ENCODE data around the gene GARIN5B. TPM values are rescaled to one million over a fixed set of nuclear protein-coding genes. Genes with fewer than 3 reads are reported as not detected.
"Not testable (repeated sequence)": the region's sequence is repeated elsewhere in the genome, so short reads cannot be mapped to it uniquely, and the experiment has no call there.

Gene GARIN5B
- not detected for total RNA-seq

DNA sequence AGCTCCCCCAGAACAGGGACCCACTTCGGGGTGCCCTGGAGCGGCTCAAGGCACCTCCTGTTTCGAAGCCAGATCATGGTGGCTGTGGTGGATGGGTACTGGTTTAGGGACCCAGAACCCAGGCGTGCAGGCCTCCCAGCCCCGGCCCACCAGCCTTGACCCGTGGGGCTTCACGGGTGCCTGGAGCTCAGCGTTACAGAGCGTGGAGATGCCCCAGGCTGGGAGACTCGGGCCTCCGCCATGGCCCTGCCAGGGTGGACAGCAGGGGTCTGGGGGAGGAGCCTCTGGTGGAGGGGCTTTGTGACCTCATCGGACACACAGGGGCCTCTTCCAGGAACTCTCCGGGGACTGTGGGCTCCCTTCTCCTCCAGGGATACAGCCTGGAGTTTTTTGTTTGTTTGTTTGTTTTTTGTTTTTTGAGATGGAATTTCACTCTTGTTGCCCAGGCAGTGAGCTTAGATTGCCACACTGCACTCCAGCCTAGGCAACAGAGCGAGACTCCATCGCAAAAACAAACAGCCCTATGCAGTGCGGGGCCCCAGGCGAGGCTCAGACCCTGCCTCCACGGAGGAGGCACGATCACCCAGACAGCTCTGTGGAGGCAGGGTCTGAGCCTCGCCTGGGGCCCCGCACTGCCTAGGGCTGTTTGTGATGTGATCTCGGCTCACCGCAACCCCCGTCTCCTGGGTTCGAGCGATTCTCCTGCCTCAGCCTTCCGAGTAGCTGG is at the start of gene GARIN5B:
Gene GARIN5B (minus strand): TSS at position 271 of the 727 bp plus-strand sequence. CDS start 194 bp downstream, at position 77.
- no peak for DNase-seq (ENCODE audit: low spot score)

DNA sequence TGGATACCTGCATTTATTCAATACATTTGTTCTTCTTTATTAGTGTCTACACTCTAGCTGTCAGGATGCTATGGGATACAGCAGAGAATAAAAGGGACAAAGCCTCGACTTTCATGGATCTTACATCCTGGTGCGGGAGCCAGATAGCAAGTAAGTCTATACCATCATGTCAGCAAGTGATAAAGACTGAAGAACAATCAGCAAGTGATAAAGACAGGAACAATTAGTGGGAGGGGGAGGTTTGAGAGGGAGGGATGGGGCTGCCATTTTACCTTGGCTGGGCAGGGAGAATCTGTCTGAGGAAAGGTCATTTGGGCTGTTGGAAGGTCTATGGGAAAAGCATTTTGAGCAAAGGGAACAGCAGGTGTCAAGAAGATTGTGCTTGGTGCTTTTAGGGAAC is 47.1 kb upstream of the GARIN5B start:
- DNase-seq (ENCODE audit: low spot score) = no peak

DNA sequence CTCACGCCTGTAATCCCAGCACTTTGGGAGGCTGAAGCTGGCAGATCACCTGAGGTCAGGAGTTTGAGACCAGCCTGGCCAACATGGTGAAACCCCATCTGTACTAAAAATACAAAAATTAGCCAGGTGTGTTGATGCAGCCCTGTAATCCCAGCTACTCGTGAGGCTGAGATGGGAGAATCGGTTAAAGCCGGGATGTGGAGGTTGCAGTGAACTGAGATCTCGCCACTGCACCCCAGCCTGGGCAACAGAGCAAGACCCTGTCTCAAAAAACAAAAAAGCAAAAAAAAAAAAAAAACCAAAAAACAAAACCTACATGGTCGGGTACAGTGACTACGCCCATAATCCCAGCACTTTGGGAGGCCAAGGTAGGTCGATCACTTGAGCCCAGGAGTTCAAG is 46.1 kb upstream of the GARIN5B start:
- DNase-seq (ENCODE audit: low spot score) = not testable (repeated sequence)

DNA sequence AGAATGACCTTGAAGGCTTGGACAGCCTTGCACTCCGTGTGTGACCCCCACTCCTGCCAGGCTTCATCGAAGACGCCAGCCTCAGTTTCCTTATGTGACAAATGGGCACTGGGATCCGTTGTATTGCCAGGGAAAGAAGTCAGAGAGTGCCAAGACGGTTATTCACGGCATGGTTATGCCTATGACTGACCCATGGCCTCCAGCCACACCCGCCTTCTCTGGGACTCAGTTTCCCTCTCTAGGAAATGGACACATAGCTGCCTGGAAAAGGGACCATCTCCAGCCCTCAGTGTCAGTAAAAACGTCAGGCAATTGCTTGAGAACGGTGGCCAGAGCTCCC is 45.4 kb upstream of the GARIN5B start:
- DNase-seq (ENCODE audit: low spot score) = no peak

DNA sequence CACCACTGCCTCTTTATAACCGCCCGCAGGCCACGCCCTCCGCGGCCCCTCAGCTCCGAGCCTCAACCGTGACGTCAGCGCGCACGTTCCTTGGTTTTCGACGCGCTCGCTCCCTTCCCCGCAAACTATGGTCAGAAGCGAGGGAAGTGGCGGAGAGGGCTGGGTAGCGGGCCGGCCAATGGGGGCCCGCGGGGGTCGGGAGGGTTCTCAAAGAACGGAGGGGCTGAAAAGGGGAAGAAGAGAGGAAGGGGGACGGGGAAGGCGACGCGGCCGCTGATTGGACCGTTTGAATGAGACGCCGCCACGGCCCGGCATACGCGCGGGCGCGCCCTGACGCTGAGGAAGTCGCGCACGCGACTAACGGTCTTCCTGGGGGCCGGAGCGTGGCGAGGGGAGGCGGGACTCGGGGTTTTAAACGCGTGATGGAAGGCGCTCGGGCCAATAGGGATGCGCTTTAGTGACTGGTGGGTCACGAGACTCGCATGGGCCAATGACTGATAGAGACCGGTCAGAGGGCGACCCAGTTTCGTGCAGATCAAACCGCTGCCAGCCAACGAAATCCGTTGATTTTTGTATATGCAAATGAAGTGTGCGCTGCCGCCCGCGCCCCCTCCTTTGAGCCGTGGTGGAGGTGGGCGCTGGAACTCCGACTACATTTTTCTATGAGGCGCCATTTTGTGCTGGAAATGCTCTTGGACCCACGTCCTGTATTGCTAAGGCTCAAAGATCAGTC is 44.9 kb upstream of the GARIN5B start:
- peak; percentile 98 for DNase-seq (ENCODE audit: low spot score)

DNA sequence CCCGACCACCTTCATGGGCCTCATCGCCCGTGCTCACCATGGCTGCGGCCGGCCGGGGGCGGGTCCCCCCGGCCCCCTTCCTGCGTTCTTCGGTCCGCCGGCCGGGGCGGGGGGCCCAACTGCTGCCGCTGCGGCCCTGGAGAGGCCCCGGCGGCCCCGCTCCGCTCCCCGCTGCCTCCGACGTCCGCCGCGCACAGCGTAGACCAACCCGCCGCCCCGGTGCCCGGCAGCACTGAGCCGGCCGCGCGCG is 44.4 kb upstream of the GARIN5B start, which contains the start of gene UBE2S:
Gene UBE2S (minus strand): TSS at position 239 of the 250 bp plus-strand sequence. CDS start 199 bp downstream, at position 40.
- not testable (repeated sequence) for DNase-seq (ENCODE audit: low spot score)

DNA sequence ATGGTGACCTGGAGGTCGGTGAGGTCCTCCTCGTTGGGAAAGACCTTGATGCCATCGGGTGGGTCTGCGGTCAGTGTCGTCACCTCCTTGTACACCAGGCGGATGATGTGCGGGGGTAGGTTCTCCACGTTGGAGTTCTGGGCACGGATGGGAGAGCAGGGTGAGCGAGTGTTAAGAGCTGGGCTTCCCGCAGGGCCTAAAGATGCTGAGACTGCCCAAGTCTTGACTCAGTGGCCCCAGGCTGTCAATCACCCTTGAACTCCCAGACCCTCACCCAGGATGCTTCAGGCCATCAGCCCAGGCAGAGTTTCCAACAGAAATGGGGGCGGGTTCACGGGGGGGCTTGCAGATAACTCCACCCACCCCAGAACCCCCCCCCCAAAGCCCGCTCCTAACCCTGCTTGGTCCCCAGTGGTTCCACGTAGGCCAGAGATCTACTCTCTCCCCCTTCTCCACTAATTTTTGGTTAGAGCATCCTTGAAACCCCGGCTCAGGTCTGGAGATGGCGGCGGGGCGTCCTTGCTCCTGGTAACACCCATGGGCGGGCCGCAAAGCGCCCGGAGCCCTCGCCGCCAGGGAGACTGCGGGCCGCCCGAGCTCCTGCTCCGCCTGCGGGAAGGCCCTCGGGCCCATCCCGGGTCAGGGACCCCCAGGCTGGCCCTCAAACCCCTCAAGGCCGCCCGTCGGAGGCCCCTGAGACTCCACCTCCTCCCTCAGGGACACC is 43.9 kb upstream of the GARIN5B start:
- DNase-seq (ENCODE audit: low spot score) = no peak

DNA sequence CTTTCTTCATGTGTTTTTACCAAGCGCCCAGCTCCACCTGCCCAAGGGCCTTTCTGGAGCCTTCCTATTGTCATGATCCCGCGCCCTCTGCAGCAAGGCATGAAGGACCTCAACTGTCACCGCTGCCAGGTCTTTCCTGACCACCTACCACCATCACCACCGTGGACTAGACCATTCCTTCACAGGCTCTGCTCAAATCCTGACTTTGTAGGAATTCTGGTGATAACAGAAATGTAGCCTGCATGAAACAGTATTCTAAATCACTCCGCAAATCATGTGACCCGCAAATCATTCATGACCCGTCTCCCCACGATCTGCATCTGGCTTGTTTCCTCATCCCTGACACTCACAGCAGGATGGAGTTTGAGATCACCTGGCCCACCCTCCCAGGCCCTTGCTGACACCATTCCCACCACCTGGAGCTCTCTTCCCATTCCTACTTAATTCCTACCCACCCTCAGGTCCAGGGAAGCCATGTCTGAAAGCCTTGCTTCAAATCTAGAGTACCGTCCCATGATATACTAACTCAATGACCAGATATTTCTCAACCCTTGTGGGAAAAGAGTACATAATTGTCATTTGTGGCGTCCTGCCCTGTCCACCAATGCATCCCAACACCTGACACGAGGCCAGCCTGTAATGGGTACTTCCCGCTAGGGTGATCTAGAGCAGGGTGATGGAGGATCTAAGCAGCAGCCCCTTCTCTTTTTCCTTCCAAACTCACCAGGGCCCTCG is 43.2 kb upstream of the GARIN5B start:
- no peak for DNase-seq (ENCODE audit: low spot score)

DNA sequence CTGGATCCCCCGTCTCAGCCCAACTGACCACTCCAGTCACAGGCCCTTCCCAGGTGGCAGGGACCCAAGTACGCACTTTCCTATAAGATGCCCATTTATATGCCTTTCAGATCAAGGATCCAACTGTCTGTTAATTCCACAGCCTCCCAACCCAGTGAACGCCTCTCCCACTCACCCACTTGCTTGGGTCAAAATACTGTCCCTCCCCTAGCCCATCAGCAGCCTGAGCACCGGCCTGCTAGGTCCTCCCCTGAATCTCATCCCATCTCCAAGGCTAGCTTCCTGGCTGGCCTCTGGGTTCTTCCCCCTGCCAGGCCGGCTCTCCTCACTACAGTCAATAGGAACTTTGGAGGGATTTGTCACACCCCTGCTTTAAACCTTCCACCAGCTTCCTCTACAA is 42.6 kb upstream of the GARIN5B start:
- no peak for DNase-seq (ENCODE audit: low spot score)

DNA sequence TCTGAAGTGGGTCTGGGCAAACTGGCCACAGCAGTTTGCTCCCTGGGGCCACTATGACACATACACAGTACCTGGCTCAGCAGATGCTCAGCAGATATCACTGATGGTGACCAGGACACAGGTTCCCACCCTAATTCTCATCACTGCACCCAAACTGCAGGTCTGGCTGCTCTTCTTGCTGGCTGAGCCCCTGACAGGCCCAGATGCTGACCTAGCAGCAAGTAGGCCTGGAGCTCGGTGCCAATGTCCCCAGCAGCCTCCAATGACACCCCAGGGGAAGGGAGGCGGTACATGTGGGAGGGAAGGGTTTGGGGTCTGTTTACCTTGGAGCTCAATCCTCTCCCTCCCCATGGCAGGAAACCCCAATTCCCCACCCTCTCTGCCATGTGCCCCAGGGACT is 39.4 kb upstream of the GARIN5B start:
- DNase-seq (ENCODE audit: low spot score) = no peak

DNA sequence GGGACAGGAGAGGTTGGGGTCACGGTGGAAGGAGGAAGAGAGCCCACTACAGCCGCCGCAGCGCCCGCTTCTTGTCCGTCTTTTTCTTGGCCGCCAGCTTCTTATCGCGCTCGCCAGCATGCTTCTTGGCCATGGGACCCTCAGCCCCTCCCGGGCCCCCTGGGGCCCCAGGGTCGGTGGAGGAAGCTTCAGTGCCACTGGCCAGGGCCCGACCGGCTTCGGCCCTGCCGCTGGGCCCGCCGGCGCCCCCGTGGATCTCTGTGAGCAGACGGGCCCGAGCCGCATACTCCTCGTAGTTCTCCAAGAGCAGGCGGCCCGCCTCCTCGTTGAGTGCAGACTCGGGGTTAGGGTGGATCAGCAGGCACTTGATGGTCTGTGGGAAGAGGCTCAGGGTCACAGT is 38.3 kb upstream of the GARIN5B start:
- not testable (repeated sequence) for DNase-seq (ENCODE audit: low spot score)

DNA sequence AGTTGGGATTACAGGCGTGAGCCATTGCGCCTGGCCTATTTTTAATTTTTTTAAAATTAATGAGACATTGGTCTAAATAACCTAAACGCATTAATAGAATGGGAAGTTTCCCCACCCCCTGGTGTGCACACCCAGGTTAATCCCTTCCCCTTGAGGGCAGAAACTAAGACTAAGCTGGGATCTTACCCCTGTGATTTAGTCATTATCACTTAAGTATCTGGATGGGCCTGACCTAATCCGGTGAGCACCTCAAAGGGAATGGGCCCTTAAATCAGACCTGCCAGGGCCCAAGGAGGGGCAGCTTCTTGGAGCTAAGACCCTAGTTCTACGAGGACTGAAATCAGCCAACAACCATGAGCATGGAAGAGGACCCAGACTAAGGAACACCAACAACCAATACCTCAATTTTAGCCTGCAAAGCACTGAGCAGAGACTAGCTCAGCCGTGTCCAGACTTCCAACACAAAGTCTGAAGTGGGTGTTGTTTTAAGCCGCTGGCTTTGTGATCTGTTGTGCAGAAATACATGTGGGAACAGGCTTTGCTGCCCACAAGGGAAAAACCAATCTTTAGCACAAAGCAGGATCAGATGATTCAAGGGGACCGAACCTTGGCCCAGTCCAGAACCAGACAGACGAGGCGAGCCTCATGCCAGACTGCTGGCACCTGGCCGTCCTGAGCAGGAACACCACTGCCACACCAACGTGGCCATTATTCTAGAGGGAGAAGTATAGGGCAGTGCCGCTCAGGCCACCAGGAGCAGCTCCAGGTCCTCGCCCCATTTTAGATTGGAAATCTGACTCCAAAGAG is 37.4 kb upstream of the GARIN5B start:
- DNase-seq (ENCODE audit: low spot score) = peak; percentile 81

DNA sequence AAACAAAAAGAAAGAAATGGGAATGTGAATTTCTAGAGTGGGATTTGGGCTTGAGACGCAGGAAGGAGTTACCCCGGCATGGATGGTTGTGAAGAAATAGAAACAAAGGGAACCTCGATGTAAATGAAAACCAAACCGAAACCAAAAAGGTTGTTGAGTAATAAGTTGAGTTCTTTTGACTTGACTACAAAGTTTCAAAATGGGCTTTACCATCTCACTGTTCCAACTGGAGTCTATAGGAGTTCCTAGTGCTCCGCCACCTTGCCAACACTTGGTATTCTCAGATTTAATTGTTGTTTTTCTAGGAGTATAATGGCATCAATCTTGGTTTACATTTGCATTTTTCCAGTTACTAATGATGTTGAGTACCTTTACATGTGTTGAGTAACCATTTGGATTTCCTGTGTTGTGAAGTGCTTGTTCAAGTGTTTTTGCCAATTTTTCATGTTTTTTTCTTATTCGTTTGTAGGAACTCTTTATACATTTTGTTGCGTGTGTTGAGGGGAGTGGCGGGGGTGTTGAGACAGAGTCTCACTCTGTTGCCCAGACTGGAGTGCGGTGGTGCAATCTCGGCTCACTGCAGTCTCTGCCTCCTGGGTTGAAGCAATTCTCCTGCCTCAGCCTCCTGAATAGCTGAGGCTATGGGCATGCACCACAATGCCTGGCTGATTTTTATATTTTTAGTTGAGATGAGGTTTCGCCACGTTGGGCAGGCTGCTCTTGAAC is 35.3 kb upstream of the GARIN5B start:
- no peak for DNase-seq (ENCODE audit: low spot score)

DNA sequence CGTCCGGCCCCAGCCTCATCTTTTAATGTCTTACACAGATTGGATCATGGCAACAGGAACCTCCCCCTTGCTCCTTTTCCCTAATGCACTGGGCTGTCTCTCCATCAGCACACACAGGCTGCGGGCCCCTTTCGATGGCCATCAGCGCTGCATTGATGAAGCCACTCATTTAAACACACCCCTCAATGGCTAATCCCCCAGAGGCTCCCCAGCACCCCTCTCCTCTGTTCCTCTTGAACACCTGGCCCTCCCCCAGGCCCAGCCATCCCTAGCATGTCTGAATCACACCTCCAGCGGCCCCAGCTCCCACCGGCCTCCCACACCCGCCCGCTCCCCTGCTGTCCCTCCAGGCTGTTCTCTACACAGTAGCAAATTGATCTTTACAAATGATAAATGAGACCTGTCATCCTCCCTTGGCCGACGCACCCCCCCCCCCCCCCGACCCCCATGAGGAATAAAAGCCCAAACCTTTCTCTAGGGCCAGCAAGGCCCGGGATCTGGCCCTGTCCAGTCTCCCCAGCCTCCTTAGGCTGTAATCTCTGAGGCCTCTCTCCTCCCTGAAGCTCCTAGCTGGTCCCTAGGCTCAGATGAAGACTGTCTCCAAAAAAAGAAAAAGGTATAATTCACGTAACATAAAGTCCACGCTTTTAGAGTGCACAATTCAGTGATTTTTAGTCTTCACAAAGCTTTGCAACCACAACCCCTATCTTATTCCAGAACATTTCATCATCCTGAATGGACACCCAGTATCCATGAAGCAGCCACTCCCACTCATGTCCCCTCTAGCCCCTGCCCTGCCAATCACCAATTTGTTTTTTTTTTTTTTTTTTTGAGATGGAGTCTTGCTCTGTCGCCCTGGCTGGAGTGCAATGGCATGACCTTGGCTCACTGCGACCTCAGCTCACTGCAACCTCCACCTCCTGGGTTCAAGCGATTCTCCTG is 30.0 kb upstream of the GARIN5B start:
- DNase-seq (ENCODE audit: low spot score) = no peak

DNA sequence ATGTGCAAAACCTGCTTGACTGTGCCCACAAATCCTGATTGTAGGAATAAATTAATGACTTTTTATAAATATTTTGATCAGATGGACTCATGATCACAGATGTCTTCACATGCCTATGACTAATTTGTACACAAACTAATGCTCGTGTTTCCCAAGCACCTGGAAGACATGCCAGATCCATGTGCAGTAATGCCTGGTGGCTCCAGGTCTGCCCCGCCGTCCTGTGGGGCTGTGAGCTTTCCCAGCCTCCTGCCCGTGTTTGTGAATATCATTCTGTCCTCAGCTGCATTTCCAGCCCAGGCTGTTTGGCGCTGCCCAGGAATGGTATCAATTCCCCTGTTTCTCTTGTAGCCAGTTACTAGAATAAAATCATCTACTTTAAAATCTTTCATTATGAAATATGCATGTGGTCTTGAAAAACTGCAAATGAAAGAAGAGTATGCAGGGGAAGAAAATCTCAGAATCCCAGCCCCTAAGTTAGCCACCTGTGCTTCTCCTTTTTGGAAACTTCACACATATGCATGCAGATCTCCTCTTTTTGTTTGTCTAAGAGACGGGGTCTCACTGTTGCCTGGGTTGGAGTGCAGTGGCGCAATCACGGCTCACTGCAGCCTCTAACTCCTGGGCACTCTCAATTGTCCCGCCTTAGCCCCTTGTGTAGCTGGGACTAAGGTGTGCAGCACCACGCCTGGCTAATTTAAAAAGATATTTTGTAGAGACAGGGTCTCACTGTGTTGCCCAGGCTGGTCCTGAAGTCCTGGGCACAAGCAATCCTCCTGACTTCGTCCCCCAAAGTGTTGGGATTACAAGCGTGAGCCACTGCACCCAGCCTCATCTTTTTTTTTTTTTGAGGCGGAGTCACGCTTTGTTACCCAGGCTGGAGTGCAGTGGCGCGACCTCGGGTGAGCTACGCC is 28.9 kb upstream of the GARIN5B start:
- no peak for DNase-seq (ENCODE audit: low spot score)

DNA sequence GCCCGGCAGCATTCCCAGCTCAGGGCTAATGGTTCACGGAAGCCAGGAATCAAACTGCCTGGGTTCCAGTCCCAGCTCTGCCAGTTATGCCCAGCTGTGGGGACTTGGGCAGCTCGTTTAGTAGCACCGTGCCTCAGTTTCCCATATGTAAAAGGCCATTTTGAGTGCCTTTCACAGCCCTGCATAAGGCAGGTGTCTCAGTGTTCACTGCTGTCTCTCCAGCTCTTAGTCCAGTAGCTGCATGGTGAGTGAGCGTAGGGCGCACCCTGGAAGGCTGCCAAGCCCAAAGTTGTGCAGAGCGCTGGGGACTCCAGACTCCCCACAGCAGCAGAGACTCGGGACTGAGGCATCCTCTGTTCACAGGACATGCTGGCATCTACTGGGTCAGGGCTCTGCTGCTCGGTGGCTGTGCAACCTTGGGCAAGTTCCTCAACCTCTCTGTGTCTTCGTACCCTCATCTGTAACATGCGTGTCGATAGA is 28.2 kb upstream of the GARIN5B start:
- no peak for DNase-seq (ENCODE audit: low spot score)

DNA sequence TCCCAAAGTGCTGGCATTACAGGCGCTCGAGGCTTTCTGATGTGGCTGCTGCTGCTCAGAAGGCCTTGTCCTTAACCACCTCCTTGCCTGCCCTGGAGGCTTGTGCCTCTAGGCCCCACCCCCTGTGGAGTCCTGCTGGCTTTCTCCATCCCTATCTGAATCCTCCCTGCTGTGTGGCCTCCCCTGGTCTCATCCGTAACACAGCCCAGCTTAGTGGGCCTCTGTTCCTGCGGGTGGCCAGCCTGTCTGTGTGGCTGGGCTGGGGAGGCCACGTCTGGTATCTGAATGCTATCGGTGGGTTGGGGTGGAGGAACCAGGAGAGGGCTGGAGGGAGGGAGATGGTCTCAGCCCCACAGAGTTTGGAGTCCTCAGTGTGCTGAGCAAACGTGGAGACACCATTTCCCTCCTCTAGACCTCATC is 27.4 kb upstream of the GARIN5B start:
- no peak for DNase-seq (ENCODE audit: low spot score)
